ENCODE measurements around the gene AS3MT.
A peak's percentile ranks its signal among the peaks of the same experiment; 100 is the strongest.

AS3MT gene

DNA sequence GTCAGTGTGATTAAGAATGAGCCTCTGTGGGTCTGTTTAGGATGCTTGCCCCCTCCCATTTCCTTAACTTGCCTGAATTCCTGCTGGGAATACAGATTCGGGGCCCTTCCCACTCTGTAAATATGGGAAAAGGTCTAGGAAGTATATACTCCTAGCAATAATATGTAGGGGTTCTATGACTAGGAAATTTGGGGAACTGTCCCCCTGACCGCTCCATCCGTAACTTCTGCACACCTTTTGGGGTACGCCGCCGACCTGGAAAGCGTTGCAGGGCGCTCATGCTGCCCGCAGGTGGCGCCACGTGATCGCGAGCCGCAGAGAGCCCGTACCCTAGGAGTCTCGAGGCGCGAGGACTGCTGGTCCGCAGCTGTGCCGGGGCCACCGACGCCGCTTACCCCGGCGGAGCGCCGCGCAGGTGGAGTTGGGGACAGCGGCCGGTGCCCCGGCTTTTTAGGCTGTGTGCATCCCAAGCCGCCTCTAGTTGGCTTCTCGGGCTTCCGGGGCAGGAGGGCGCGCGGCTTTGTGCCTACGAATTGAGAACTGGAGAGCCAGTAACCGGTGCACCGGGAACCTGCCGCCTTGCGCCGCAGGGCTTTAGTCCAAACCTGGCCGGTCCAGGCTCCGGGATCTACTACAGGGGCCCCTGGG lies 48.2 kb downstream of the AS3MT start (continued):
- no peak for TF ChIP-seq ZNF280D (tag by site-specific recombination; IDR thresholded peaks at IDR 0.05)
- TF ChIP-seq, protein P1, sequence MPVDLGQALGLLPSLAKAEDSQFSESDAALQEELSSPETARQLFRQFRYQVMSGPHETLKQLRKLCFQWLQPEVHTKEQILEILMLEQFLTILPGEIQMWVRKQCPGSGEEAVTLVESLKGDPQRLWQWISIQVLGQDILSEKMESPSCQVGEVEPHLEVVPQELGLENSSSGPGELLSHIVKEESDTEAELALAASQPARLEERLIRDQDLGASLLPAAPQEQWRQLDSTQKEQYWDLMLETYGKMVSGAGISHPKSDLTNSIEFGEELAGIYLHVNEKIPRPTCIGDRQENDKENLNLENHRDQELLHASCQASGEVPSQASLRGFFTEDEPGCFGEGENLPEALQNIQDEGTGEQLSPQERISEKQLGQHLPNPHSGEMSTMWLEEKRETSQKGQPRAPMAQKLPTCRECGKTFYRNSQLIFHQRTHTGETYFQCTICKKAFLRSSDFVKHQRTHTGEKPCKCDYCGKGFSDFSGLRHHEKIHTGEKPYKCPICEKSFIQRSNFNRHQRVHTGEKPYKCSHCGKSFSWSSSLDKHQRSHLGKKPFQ (tag by site-specific recombination; IDR thresholded peaks at IDR 0.05), result no peak
- TF ChIP-seq ZNF112 (tag by site-specific recombination; IDR thresholded peaks at IDR 0.05), result no peak
- 0 out of 2 replicates have a peak, but pooled peaks have one; percentile 17 for TF ChIP-seq KLF16 (tag by site-specific recombination; IDR thresholded peaks at IDR 0.05)
- no peak for TF ChIP-seq ZNF473 (tag by site-specific recombination; IDR thresholded peaks at IDR 0.05)
- peak; percentile 65; the same call in 1 of the 2 replicates for TF ChIP-seq ZNF335 (tag by site-specific recombination; conservative IDR thresholded peaks at IDR 0.05)
- TF ChIP-seq ZBTB48 (tag by site-specific recombination; IDR thresholded peaks at IDR 0.05), result peak; percentile 49; the same call in 1 of the 2 replicates
- 0 out of 2 replicates have a peak, but pooled peaks have one; percentile 50 for TF ChIP-seq ZSCAN5A (tag by site-specific recombination; IDR thresholded peaks at IDR 0.05)
- TF ChIP-seq, protein P2, sequence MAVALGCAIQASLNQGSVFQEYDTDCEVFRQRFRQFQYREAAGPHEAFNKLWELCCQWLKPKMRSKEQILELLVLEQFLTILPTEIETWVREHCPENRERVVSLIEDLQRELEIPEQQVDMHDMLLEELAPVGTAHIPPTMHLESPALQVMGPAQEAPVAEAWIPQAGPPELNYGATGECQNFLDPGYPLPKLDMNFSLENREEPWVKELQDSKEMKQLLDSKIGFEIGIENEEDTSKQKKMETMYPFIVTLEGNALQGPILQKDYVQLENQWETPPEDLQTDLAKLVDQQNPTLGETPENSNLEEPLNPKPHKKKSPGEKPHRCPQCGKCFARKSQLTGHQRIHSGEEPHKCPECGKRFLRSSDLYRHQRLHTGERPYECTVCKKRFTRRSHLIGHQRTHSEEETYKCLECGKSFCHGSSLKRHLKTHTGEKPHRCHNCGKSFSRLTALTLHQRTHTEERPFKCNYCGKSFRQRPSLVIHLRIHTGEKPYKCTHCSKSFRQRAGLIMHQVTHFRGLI (tag by site-specific recombination; IDR thresholded peaks at IDR 0.05), result no peak
- no peak for TF ChIP-seq ZNF248 (tag by site-specific recombination; IDR thresholded peaks at IDR 0.05)
- TF ChIP-seq OSR2 (tag by site-specific recombination; IDR thresholded peaks at IDR 0.05), result no peak
- TF ChIP-seq TRIM28 (IDR thresholded peaks at IDR 0.05; ENCODE audit: borderline replicate concordance, low read length), result no peak
- no peak for TF ChIP-seq ZNF776 (tag by site-specific recombination; IDR thresholded peaks at IDR 0.05; ENCODE audit: borderline replicate concordance)
- TF ChIP-seq KLF1 (tag by site-specific recombination; IDR thresholded peaks at IDR 0.05), result no peak
- no peak for TF ChIP-seq PRDM6 (tag by site-specific recombination; IDR thresholded peaks at IDR 0.05)
- TF ChIP-seq, protein P3, sequence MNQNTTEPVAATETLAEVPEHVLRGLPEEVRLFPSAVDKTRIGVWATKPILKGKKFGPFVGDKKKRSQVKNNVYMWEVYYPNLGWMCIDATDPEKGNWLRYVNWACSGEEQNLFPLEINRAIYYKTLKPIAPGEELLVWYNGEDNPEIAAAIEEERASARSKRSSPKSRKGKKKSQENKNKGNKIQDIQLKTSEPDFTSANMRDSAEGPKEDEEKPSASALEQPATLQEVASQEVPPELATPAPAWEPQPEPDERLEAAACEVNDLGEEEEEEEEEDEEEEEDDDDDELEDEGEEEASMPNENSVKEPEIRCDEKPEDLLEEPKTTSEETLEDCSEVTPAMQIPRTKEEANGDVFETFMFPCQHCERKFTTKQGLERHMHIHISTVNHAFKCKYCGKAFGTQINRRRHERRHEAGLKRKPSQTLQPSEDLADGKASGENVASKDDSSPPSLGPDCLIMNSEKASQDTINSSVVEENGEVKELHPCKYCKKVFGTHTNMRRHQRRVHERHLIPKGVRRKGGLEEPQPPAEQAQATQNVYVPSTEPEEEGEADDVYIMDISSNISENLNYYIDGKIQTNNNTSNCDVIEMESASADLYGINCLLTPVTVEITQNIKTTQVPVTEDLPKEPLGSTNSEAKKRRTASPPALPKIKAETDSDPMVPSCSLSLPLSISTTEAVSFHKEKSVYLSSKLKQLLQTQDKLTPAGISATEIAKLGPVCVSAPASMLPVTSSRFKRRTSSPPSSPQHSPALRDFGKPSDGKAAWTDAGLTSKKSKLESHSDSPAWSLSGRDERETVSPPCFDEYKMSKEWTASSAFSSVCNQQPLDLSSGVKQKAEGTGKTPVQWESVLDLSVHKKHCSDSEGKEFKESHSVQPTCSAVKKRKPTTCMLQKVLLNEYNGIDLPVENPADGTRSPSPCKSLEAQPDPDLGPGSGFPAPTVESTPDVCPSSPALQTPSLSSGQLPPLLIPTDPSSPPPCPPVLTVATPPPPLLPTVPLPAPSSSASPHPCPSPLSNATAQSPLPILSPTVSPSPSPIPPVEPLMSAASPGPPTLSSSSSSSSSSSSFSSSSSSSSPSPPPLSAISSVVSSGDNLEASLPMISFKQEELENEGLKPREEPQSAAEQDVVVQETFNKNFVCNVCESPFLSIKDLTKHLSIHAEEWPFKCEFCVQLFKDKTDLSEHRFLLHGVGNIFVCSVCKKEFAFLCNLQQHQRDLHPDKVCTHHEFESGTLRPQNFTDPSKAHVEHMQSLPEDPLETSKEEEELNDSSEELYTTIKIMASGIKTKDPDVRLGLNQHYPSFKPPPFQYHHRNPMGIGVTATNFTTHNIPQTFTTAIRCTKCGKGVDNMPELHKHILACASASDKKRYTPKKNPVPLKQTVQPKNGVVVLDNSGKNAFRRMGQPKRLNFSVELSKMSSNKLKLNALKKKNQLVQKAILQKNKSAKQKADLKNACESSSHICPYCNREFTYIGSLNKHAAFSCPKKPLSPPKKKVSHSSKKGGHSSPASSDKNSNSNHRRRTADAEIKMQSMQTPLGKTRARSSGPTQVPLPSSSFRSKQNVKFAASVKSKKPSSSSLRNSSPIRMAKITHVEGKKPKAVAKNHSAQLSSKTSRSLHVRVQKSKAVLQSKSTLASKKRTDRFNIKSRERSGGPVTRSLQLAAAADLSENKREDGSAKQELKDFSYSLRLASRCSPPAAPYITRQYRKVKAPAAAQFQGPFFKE (tag by site-specific recombination; IDR thresholded peaks at IDR 0.05; ENCODE audit: borderline replicate concordance), result no peak
- peak; percentile 82; the same call in 1 of the 2 replicates for TF ChIP-seq ZNF391 (tag by site-specific recombination; IDR thresholded peaks at IDR 0.05; ENCODE audit: borderline replicate concordance, low read depth)
- no peak for TF ChIP-seq ZNF202 (tag by site-specific recombination; IDR thresholded peaks at IDR 0.05; ENCODE audit: borderline replicate concordance)
- TF ChIP-seq, protein P4, sequence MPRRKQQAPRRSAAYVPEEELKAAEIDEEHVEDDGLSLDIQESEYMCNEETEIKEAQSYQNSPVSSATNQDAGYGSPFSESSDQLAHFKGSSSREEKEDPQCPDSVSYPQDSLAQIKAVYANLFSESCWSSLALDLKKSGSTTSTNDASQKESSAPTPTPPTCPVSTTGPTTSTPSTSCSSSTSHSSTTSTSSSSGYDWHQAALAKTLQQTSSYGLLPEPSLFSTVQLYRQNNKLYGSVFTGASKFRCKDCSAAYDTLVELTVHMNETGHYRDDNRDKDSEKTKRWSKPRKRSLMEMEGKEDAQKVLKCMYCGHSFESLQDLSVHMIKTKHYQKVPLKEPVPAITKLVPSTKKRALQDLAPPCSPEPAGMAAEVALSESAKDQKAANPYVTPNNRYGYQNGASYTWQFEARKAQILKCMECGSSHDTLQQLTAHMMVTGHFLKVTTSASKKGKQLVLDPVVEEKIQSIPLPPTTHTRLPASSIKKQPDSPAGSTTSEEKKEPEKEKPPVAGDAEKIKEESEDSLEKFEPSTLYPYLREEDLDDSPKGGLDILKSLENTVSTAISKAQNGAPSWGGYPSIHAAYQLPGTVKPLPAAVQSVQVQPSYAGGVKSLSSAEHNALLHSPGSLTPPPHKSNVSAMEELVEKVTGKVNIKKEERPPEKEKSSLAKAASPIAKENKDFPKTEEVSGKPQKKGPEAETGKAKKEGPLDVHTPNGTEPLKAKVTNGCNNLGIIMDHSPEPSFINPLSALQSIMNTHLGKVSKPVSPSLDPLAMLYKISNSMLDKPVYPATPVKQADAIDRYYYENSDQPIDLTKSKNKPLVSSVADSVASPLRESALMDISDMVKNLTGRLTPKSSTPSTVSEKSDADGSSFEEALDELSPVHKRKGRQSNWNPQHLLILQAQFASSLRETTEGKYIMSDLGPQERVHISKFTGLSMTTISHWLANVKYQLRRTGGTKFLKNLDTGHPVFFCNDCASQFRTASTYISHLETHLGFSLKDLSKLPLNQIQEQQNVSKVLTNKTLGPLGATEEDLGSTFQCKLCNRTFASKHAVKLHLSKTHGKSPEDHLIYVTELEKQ (tag by site-specific recombination; IDR thresholded peaks at IDR 0.05; ENCODE audit: borderline replicate concordance), result no peak
